Activated CD8-positive, alpha-beta memory T cell treated with anti-CD3 and anti-CD28 coated beads for 36 hours (primary cell): ENCODE measurements around the gene MAMLD1. TPM values are rescaled to one million over a fixed set of nuclear protein-coding genes. Genes with fewer than 3 reads are reported as not detected.

Source experiments
- CTCF ChIA-PET: fragments of 350-600 bp; sonication (Branson Sonifier 250); formaldehyde crosslinking; loops from one replicate; lab custom pipeline; 2021; ENCODE audit warnings: antibody characterized with exemption; lab: Charles Lee
- POLR2A ChIA-PET: fragments of 350-600 bp; sonication (Branson Sonifier 250); formaldehyde crosslinking; loops from one replicate; lab custom pipeline; 2021; ENCODE audit warnings: antibody characterized with exemption; lab: Charles Lee
- total RNA-seq, 2 experiments: library from RNA; stranded (reverse); gene quantifications; one replicate each; pipeline ENCODE4 v1.2.3, GENCODE V29; 2021

Gene MAMLD1
- total RNA-seq, 2 experiments from 2014 or later: 5.8 to 6.5 TPM

- ChIA-PET POLR2A (no interaction called here), CTCF (no interaction called here)
Observed at GRCh38 chrX:150508451-150509367, 145.6 kb downstream of the MAMLD1 start.

GRCh38 chrX:150509703-150510102 is 146.6 kb downstream of the MAMLD1 start:
- ChIA-PET POLR2A (no interaction called here), CTCF (no interaction called here)

- POLR2A ChIA-PET: no interaction called here
Observed at GRCh38 chrX:150512461-150512901, 149.4 kb downstream of the MAMLD1 start.

GRCh38 chrX:150513544-150513943 is 150.4 kb downstream of the MAMLD1 start:
- CTCF ChIA-PET: no interaction called here

More at GRCh38 chrX:150512461-150512901, 149.4 kb downstream of the MAMLD1 start:
- CTCF ChIA-PET: no interaction called here

GRCh38 chrX:150514462-150514861 is 151.3 kb downstream of the MAMLD1 start:
- ChIA-PET CTCF (no interaction called here), POLR2A (no interaction called here)

More at GRCh38 chrX:150513544-150513943, 150.4 kb downstream of the MAMLD1 start:
- POLR2A ChIA-PET: no interaction called here

- CTCF ChIA-PET: no interaction called here
- POLR2A ChIA-PET: no interaction called here
Observed at GRCh38 chrX:150515801-150516200, 152.7 kb downstream of the MAMLD1 start.

GRCh38 chrX:150517303-150517910 is 154.3 kb downstream of the MAMLD1 start:
- POLR2A ChIA-PET: no interaction called here
- CTCF ChIA-PET: no interaction called here

GRCh38 chrX:150522494-150522893 is 159.4 kb downstream of the MAMLD1 start:
- ChIA-PET POLR2A (no interaction called here), CTCF (no interaction called here)

GRCh38 chrX:150525061-150525919 is 162.2 kb downstream of the MAMLD1 start:
- ChIA-PET POLR2A (no interaction called here), CTCF (no interaction called here)

- ChIA-PET POLR2A (no interaction called here), CTCF (no interaction called here)
Observed at GRCh38 chrX:150526692-150527091, 163.6 kb downstream of the MAMLD1 start.

- CTCF ChIA-PET: interaction anchor here (0.6 kb wide), 1 partner anchor 155 kb away, joined by 3 read pairs; no protein-coding TSS in a partner anchor
- POLR2A ChIA-PET: no interaction called here
Observed at GRCh38 chrX:150527108-150527507, 164.0 kb downstream of the MAMLD1 start.

- ChIA-PET POLR2A (no interaction called here), CTCF (interaction anchor here (0.5 kb wide), 1 partner anchor 32 kb away, joined by 4 read pairs; no protein-coding TSS in a partner anchor)
Observed at GRCh38 chrX:150529587-150529986, 166.5 kb downstream of the MAMLD1 start.

GRCh38 chrX:150530821-150531220 is 167.7 kb downstream of the MAMLD1 start:
- ChIA-PET CTCF (no interaction called here), POLR2A (no interaction called here)

- CTCF ChIA-PET: interaction anchor here (1.1 kb wide), 1 partner anchor 58 kb away, joined by 3 read pairs; no protein-coding TSS in a partner anchor
- POLR2A ChIA-PET: no interaction called here
Observed at GRCh38 chrX:150531467-150531866, 168.3 kb downstream of the MAMLD1 start.

GRCh38 chrX:150533863-150534262 is 170.7 kb downstream of the MAMLD1 start:
- POLR2A ChIA-PET: no interaction called here
- CTCF ChIA-PET: no interaction called here

- ChIA-PET POLR2A (no interaction called here), CTCF (no interaction called here)
Observed at GRCh38 chrX:150536455-150537116, 173.5 kb downstream of the MAMLD1 start.

GRCh38 chrX:150537851-150538250 is 174.7 kb downstream of the MAMLD1 start:
- CTCF ChIA-PET: no interaction called here
- POLR2A ChIA-PET: no interaction called here

- POLR2A ChIA-PET: no interaction called here
- CTCF ChIA-PET: no interaction called here
Observed at GRCh38 chrX:150540965-150541364, 177.8 kb downstream of the MAMLD1 start.

- ChIA-PET CTCF (no interaction called here), POLR2A (no interaction called here)
Observed at GRCh38 chrX:150542846-150543229, 179.7 kb downstream of the MAMLD1 start.
